ENCODE measurements around the gene RASD2. TPM values are rescaled to one million over a fixed set of nuclear protein-coding genes. Genes with fewer than 3 reads are reported as not detected.

The RASD2 gene
- total and polyA plus RNA-seq, 10 of the 15 experiments (the other 5 are each of a cell fraction or from before 2014, with no cell fraction given): 0.03 TPM; not detected in 9

DNA sequence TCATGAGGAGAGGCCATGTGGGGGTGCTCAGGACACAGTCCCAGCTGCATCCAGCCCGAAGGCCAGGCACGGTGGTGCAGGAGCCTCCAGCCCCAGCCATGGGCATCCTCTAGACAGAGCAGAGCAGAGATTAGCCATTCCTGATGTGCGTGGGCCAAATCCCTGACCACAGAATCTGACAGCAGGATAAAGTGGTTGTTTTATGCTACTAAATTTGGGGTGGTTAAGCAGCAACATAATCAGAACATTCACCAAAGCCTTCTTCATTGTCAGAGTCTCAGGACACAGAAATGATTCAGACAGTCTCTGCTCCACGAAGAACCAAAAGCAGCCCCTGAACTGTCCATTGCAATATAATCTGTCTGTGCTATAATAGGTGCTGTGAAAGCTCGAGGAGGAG lies 19.7 kb downstream of the RASD2 start (continued):
- TF ChIP-seq, protein P1, sequence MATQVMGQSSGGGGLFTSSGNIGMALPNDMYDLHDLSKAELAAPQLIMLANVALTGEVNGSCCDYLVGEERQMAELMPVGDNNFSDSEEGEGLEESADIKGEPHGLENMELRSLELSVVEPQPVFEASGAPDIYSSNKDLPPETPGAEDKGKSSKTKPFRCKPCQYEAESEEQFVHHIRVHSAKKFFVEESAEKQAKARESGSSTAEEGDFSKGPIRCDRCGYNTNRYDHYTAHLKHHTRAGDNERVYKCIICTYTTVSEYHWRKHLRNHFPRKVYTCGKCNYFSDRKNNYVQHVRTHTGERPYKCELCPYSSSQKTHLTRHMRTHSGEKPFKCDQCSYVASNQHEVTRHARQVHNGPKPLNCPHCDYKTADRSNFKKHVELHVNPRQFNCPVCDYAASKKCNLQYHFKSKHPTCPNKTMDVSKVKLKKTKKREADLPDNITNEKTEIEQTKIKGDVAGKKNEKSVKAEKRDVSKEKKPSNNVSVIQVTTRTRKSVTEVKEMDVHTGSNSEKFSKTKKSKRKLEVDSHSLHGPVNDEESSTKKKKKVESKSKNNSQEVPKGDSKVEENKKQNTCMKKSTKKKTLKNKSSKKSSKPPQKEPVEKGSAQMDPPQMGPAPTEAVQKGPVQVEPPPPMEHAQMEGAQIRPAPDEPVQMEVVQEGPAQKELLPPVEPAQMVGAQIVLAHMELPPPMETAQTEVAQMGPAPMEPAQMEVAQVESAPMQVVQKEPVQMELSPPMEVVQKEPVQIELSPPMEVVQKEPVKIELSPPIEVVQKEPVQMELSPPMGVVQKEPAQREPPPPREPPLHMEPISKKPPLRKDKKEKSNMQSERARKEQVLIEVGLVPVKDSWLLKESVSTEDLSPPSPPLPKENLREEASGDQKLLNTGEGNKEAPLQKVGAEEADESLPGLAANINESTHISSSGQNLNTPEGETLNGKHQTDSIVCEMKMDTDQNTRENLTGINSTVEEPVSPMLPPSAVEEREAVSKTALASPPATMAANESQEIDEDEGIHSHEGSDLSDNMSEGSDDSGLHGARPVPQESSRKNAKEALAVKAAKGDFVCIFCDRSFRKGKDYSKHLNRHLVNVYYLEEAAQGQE (IDR thresholded peaks at IDR 0.05; ENCODE audit: low read depth, low read length): no peak
- no peak for TF ChIP-seq FOXM1 (IDR thresholded peaks at IDR 0.05; ENCODE audit: low read depth, low read length)
- TF ChIP-seq, protein P2, sequence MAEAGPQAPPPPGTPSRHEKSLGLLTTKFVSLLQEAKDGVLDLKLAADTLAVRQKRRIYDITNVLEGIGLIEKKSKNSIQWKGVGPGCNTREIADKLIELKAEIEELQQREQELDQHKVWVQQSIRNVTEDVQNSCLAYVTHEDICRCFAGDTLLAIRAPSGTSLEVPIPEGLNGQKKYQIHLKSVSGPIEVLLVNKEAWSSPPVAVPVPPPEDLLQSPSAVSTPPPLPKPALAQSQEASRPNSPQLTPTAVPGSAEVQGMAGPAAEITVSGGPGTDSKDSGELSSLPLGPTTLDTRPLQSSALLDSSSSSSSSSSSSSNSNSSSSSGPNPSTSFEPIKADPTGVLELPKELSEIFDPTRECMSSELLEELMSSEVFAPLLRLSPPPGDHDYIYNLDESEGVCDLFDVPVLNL (IDR thresholded peaks at IDR 0.05; ENCODE audit: low read depth, low read length): no peak
- TF ChIP-seq, protein P3, sequence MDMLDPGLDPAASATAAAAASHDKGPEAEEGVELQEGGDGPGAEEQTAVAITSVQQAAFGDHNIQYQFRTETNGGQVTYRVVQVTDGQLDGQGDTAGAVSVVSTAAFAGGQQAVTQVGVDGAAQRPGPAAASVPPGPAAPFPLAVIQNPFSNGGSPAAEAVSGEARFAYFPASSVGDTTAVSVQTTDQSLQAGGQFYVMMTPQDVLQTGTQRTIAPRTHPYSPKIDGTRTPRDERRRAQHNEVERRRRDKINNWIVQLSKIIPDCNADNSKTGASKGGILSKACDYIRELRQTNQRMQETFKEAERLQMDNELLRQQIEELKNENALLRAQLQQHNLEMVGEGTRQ (IDR thresholded peaks at IDR 0.05; ENCODE audit: borderline replicate concordance, low read depth, low read length): no peak
- TF ChIP-seq MYC (IDR thresholded peaks at IDR 0.05; ENCODE audit: insufficient read depth, insufficient read length, insufficient replicate concordance, low read length, severe bottlenecking): no peak
- TF ChIP-seq, protein P4, sequence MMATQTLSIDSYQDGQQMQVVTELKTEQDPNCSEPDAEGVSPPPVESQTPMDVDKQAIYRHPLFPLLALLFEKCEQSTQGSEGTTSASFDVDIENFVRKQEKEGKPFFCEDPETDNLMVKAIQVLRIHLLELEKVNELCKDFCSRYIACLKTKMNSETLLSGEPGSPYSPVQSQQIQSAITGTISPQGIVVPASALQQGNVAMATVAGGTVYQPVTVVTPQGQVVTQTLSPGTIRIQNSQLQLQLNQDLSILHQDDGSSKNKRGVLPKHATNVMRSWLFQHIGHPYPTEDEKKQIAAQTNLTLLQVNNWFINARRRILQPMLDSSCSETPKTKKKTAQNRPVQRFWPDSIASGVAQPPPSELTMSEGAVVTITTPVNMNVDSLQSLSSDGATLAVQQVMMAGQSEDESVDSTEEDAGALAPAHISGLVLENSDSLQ (IDR thresholded peaks at IDR 0.05): no peak
- TF ChIP-seq FOXK2 (IDR thresholded peaks at IDR 0.05): no peak

Measured in GM12878 (cell line).